Panc1 (cell line): Measurements from ENCODE around the gene MAP3K12.

Experiments used
- CTCF ChIP-seq: fragments of 450-650 bp; IDR thresholded peaks from 2 replicates; pipeline ENCODE4 v1.5.1; 2017; ENCODE audit warnings: mild to moderate bottlenecking
- POLR2AphosphoS5 ChIP-seq: IDR thresholded peaks from 2 replicates; pipeline ENCODE4 v1.6.1; 2012; ENCODE audit warnings: mild to moderate bottlenecking, low read depth, low read length, moderate library complexity
- REST ChIP-seq, 2 experiments: IDR thresholded peaks; 2 replicates each; pipeline ENCODE4 v1.6.1; 2011 to 2012; ENCODE audit warnings: low read depth in 2 of 2, control low read depth in 1 of 2, low read length in 1 of 2, mild to moderate bottlenecking in 1 of 2, moderate library complexity in 1 of 2; ENCODE audit not compliant: insufficient read depth in 1 of 2

GRCh38 chr12:53480491-53481442, 18.5 kb downstream of the MAP3K12 start:
- TF ChIP-seq POLR2AphosphoS5: no peak; the same call in 1 of the 2 replicates
- no peak for TF ChIP-seq CTCF
- TF ChIP-seq REST (IDR thresholded peaks at IDR 0.05; ENCODE audit: insufficient read depth in 1 of 2, low read depth in 2 of 2, low read length in 1 of 2): no peak
